Activated CD8-positive, alpha-beta T cell treated with anti-CD3 and anti-CD28 coated beads for 36 hours (primary cell): Measurements from ENCODE around the gene RAET1L. TPM values are rescaled to one million over a fixed set of nuclear protein-coding genes. Genes with fewer than 3 reads are reported as not detected.

Experiments used
- ATAC-seq: fragments of 200-7000 bp; cut with Tn5 transposase; one replicate; pipeline ENCODE4 v1.10.0; 2021; ENCODE audit warnings: mild to moderate bottlenecking, moderate library complexity
- CTCF ChIA-PET: fragments of 350-600 bp; sonication (Branson Sonifier 250); formaldehyde crosslinking; loops from one replicate; lab custom pipeline; 2021; ENCODE audit warnings: antibody characterized with exemption; lab: Charles Lee
- POLR2A ChIA-PET: fragments of 350-600 bp; sonication (Branson Sonifier 250); formaldehyde crosslinking; loops from one replicate; lab custom pipeline; 2021; ENCODE audit warnings: antibody characterized with exemption; lab: Charles Lee
- DNase-seq: peaks from one replicate; pipeline ENCODE4 v3.0.0-alpha.2; 2020
- H3K27ac Mint-ChIP-seq: one replicate; pipeline ENCODE4 v1.8.0; 2021; ENCODE audit warnings: mild to moderate bottlenecking, mixed read lengths
- H3K27me3 Mint-ChIP-seq: one replicate; pipeline ENCODE4 v1.8.0; 2021; ENCODE audit warnings: mixed read lengths
- H3K36me3 Mint-ChIP-seq: one replicate; pipeline ENCODE4 v1.8.0; 2021; ENCODE audit warnings: low read depth, mixed read lengths
- H3K4me1 Mint-ChIP-seq: one replicate; pipeline ENCODE4 v1.8.0; 2021; ENCODE audit warnings: low read depth, mixed read lengths
- H3K4me3 Mint-ChIP-seq: one replicate; pipeline ENCODE4 v1.8.0; 2021; ENCODE audit warnings: mild to moderate bottlenecking, moderate library complexity, mixed read lengths
- H3K9me3 Mint-ChIP-seq: one replicate; pipeline ENCODE4 v1.8.0; 2021; ENCODE audit warnings: mixed read lengths
- intact Hi-C: fragments of 100-400 bp; cut with micrococcal nuclease; formaldehyde crosslinking; loops from one replicate; pipeline ENCODE4 v1.10.0; 2022
- total RNA-seq, 2 experiments: library from RNA; stranded (reverse); gene quantifications; one replicate each; pipeline ENCODE4 v1.2.3, GENCODE V29; 2021
- TF ChIP-seq, protein P1 (sequence below): fragments of 200-600 bp; IDR thresholded peaks from one replicate; pipeline ENCODE4 v1.8.0; 2022; ENCODE audit warnings: antibody characterized with exemption, mild to moderate bottlenecking

The RAET1L gene
- total RNA-seq, 2 experiments from 2014 or later: not detected

DNA sequence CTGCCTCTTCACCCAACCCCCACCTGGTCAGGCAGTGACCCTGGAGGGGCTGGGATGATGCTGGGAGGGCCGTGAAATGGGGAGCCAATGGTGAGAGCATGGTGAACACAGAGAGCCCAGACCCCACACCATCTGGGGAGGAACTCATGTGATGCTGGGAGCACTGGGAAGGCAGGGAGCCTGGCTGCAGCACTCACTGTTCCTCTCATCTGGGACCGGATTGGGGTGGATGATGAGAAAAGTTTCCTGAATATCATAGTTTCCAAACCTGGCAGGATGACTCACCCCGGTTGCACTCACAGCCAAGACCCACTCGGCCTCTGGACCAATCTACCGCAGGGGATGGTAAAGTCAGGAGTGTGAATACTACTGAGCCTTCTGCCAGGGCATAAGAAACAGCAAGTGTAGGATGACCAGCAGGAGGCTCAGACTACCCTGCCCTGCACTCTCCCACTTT, 39.8 kb downstream of the RAET1L start:
- H3K36me3 Mint-ChIP-seq: peaks cover 4% of the 10 kb centered on the region

DNA sequence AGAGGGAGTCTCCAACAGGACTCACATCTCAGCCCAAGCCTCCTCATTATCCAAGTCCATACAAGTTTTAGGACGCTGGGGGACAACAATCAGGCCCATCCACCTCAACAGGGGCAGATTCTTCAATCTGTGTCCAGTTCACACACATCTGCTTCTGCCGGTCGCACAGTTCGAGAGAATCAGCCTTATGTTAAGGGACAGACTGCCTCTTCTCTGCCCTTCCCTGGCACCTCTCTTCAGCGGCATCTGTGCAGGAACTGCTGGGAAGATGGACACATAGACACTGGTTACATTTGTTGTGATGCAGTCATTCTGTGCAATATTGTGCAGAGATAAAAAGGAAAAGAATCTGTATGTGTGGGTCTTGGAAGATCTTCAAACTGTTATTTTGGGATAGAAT, 40.6 kb downstream of the RAET1L start:
- ATAC-seq: no peak
- no peak for DNase-seq
- H3K4me1 Mint-ChIP-seq: peaks cover 7% of the 10 kb centered on the region
- POLR2A ChIA-PET: no interaction called here
- H3K27ac Mint-ChIP-seq: no peak overlapping the region
- TF ChIP-seq, protein P1, sequence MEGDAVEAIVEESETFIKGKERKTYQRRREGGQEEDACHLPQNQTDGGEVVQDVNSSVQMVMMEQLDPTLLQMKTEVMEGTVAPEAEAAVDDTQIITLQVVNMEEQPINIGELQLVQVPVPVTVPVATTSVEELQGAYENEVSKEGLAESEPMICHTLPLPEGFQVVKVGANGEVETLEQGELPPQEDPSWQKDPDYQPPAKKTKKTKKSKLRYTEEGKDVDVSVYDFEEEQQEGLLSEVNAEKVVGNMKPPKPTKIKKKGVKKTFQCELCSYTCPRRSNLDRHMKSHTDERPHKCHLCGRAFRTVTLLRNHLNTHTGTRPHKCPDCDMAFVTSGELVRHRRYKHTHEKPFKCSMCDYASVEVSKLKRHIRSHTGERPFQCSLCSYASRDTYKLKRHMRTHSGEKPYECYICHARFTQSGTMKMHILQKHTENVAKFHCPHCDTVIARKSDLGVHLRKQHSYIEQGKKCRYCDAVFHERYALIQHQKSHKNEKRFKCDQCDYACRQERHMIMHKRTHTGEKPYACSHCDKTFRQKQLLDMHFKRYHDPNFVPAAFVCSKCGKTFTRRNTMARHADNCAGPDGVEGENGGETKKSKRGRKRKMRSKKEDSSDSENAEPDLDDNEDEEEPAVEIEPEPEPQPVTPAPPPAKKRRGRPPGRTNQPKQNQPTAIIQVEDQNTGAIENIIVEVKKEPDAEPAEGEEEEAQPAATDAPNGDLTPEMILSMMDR: no peak
- H3K4me3 Mint-ChIP-seq: no peak overlapping the region
- CTCF ChIA-PET: no interaction called here
- peaks cover 72% of the 10 kb centered on the region for H3K27me3 Mint-ChIP-seq
- peaks cover 4% of the 10 kb centered on the region for H3K36me3 Mint-ChIP-seq
- peaks cover 8% of the 10 kb centered on the region for H3K9me3 Mint-ChIP-seq
- intact Hi-C loops: no loop called here

More for the DNA sequence above, 39.8 kb downstream of the RAET1L start:
- peaks cover 8% of the 10 kb centered on the region for H3K9me3 Mint-ChIP-seq
- ATAC-seq (no peak), DNase-seq (no peak)
- POLR2A ChIA-PET: no interaction called here
- peaks cover 75% of the 10 kb centered on the region for H3K27me3 Mint-ChIP-seq
- H3K4me1 Mint-ChIP-seq: peaks cover 14% of the 10 kb centered on the region
- no peak overlapping the region for H3K4me3 Mint-ChIP-seq
- intact Hi-C loops: no loop called here
- no peak overlapping the region for H3K27ac Mint-ChIP-seq
- CTCF ChIA-PET: no interaction called here
- TF ChIP-seq, protein P1: no peak

DNA sequence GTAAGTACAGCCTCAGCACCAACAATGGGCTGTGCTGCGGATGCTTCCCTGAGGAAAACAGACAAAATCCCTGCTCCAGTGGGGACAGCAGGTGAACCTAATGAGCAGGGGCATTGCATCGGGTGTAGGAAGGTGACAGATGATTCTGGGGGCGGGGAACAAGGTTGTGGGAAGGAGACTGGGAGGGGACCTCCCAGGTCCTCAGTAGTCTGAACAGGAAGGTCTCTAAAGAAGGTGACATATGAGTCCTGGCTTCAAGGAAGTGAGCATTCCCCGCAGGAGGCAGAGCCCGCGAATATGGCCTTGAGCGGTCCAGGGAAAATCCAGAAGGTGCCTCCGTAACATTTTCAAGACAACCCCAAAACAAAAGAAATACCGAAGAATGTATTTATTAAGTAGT, 42.2 kb downstream of the RAET1L start:
- H3K4me3 Mint-ChIP-seq: no peak overlapping the region
- peaks cover 67% of the 10 kb centered on the region for H3K27me3 Mint-ChIP-seq
- H3K9me3 Mint-ChIP-seq: peaks cover 1% of the 10 kb centered on the region
- intact Hi-C loops: no loop called here
- no peaks in the 10 kb centered on the region for H3K4me1 Mint-ChIP-seq
- H3K27ac Mint-ChIP-seq: no peak overlapping the region
- CTCF ChIA-PET: interaction anchor here (1.2 kb wide), 1 partner anchor 33 kb away, joined by 3 read pairs; no protein-coding TSS in a partner anchor
- POLR2A ChIA-PET: no interaction called here
- H3K36me3 Mint-ChIP-seq: no peaks in the 10 kb centered on the region
- ATAC-seq (no peak), DNase-seq (no peak)
- TF ChIP-seq, protein P1: no peak

DNA sequence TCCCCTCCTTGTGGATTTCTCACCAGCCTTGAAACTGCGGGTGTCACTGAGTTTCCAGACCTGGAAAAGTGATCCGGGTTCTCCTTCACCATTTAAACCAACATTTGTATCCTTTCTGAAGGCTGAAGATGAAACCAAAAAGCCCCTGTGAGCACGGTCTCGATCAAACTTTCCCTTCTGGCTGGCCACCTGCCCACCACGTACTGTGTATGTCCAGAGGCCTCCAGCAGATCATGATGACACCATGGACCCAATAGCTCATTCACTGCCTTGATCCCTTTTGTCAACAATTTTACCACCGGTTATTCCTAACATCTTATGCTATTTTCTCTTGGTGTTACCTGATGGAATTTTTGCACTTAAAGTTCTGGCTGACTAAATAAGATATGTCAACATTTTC, 46.0 kb downstream of the RAET1L start:
- no peak for ATAC-seq
- TF ChIP-seq, protein P1: no peak
- H3K4me1 Mint-ChIP-seq: peaks cover 6% of the 10 kb centered on the region
- no peaks in the 10 kb centered on the region for H3K36me3 Mint-ChIP-seq
- H3K4me3 Mint-ChIP-seq: no peak overlapping the region
- intact Hi-C loops: no loop called here
- ChIA-PET POLR2A (no interaction called here), CTCF (no interaction called here)
- DNase-seq: no peak
- peaks cover 63% of the 10 kb centered on the region for H3K27me3 Mint-ChIP-seq
- no peaks in the 10 kb centered on the region for H3K9me3 Mint-ChIP-seq
- no peak overlapping the region for H3K27ac Mint-ChIP-seq

DNA sequence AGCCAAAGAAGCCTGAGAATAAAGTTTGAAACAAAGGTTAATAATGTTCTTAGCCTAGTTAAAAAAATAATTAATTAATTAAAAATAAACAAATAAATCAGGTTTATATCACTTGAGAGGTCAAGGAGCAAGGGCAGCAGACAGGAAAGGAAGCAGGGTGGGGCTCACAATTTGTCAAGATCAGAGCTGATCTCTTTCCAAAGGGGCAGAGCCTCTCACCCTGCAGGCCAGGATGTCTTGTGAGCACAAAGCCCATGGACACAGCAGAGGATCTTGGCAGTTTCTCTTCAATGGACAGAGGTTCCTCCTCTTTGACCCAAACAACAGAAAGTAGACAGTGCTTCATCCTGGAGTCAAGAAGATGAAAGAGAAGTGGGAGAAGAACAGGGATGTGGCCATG, 46.7 kb downstream of the RAET1L start:
- Mint-ChIP-seq H3K36me3 (no peaks in the 10 kb centered on the region), H3K9me3 (no peaks in the 10 kb centered on the region), H3K4me3 (no peak overlapping the region), H3K27ac (no peak overlapping the region), H3K4me1 (peaks cover 7% of the 10 kb centered on the region), H3K27me3 (peaks cover 66% of the 10 kb centered on the region)
- DNase-seq (no peak), ATAC-seq (no peak)
- TF ChIP-seq, protein P1: no peak
- ChIA-PET CTCF (no interaction called here), POLR2A (no interaction called here)
- intact Hi-C loops: no loop called here
